HEK293 (cell line): Measurements from ENCODE around the gene CBLIF.
"Not testable (repeated sequence)": the region's sequence is repeated elsewhere in the genome, so short reads cannot be mapped to it uniquely, and the experiment has no call there.

Experiments used
- CTCF ChIA-PET: fragments of 350-600 bp; formaldehyde crosslinking; extraction: SDS; loops from one replicate; lab custom pipeline; 2021; ENCODE audit warnings: antibody characterized with exemption; lab: Yijun Ruan, JAX
- POLR2A ChIA-PET: fragments of 300-600 bp; formaldehyde crosslinking; extraction: SDS; loops from one replicate; lab custom pipeline; 2020; ENCODE audit warnings: antibody characterized with exemption, inconsistent platforms; lab: Yijun Ruan, JAX
- H3K27ac ChIP-seq: fragments of 200-500 bp; sonication (Bioruptor generic); 2 replicates; pipeline ENCODE4 v1.5.1; 2014; ENCODE audit warnings: low read depth, low read length, control low read depth, inconsistent platforms; ENCODE audit errors: extremely low read depth
- H3K36me3 ChIP-seq, 2 experiments: fragments of 200-500 bp in 1 of 2; sonication (Bioruptor generic) in 1 of 2; 1 replicate in 1 of 2; 2 replicates in 1 of 2; pipeline ENCODE4 v1.5.1; 2014 to 2017; ENCODE audit warnings: inconsistent platforms in 2 of 2, low read length in 2 of 2; ENCODE audit not compliant: control insufficient read depth in 2 of 2, insufficient read depth in 1 of 2
- H3K4me1 ChIP-seq: fragments of 200-500 bp; sonication (Bioruptor generic); 2 replicates; pipeline ENCODE4 v1.5.1; 2014; ENCODE audit warnings: mild to moderate bottlenecking, low read length, inconsistent platforms; ENCODE audit not compliant: control insufficient read depth, insufficient read depth
- H3K4me3 ChIP-seq: 2 replicates; pipeline ENCODE4 v1.5.1; 2011; ENCODE audit warnings: low read depth, mild to moderate bottlenecking, control low read depth, low read length, moderate library complexity
- H3K9me3 ChIP-seq: fragments of 200-500 bp; sonication (Bioruptor generic); 2 replicates; pipeline ENCODE4 v1.5.1; 2014; ENCODE audit warnings: low read depth, low read length, inconsistent platforms; ENCODE audit not compliant: control insufficient read depth, insufficient read depth
- KLF10 ChIP-seq: fragments of 450-650 bp; IDR thresholded peaks from 2 replicates; pipeline ENCODE4 v1.5.1; 2018; ENCODE audit warnings: missing biosample characterization, mild to moderate bottlenecking, missing genetic modification characterization
- KLF9 ChIP-seq: fragments of 450-650 bp; formaldehyde crosslinking; IDR thresholded peaks from 2 replicates; pipeline ENCODE4 v1.5.1; 2016; ENCODE audit warnings: missing biosample characterization, missing genetic modification characterization, low read depth
- SALL2 ChIP-seq: fragments of 450-650 bp; formaldehyde crosslinking; IDR thresholded peaks from 2 replicates; pipeline ENCODE4 v1.5.0; 2017; ENCODE audit warnings: missing biosample characterization, mild to moderate bottlenecking, missing genetic modification characterization, borderline replicate concordance
- SCRT2 ChIP-seq: fragments of 450-650 bp; formaldehyde crosslinking; IDR thresholded peaks from 2 replicates; pipeline ENCODE4 v1.5.1; 2016; ENCODE audit warnings: missing biosample characterization, missing genetic modification characterization
- TCF7L2 ChIP-seq: IDR thresholded peaks from 2 replicates; pipeline ENCODE4 v1.6.1; 2011; ENCODE audit warnings: low read depth, mild to moderate bottlenecking, inconsistent platforms, low read length, moderate library complexity, borderline replicate concordance
- ZBTB17 ChIP-seq: fragments of 450-650 bp; formaldehyde crosslinking; IDR thresholded peaks from 2 replicates; pipeline ENCODE4 v1.5.1; 2016; ENCODE audit warnings: missing biosample characterization, missing genetic modification characterization
- ZBTB21 ChIP-seq: fragments of 450-650 bp; formaldehyde crosslinking; IDR thresholded peaks from 2 replicates; pipeline ENCODE4 v1.5.1; 2017; ENCODE audit warnings: missing biosample characterization, missing genetic modification characterization
- ZBTB7A ChIP-seq: fragments of 450-650 bp; formaldehyde crosslinking; IDR thresholded peaks from 2 replicates; pipeline ENCODE4 v1.5.1; 2016; ENCODE audit warnings: low read depth, missing biosample characterization, missing genetic modification characterization
- ZFP41 ChIP-seq: fragments of 450-650 bp; formaldehyde crosslinking; IDR thresholded peaks from 2 replicates; pipeline ENCODE4 v1.5.1; 2016; ENCODE audit warnings: missing biosample characterization, missing genetic modification characterization, borderline replicate concordance
- ZNF146 ChIP-seq: fragments of 450-650 bp; formaldehyde crosslinking; IDR thresholded peaks from 2 replicates; pipeline ENCODE4 v1.5.1; 2016; ENCODE audit warnings: missing biosample characterization, missing genetic modification characterization
- ZNF174 ChIP-seq: fragments of 450-650 bp; formaldehyde crosslinking; IDR thresholded peaks from 2 replicates; pipeline ENCODE4 v1.5.0; 2017; ENCODE audit warnings: missing biosample characterization, mild to moderate bottlenecking, missing genetic modification characterization
- ZNF175 ChIP-seq: fragments of 450-650 bp; formaldehyde crosslinking; IDR thresholded peaks from 2 replicates; pipeline ENCODE4 v1.5.1; 2016; ENCODE audit warnings: missing biosample characterization, missing genetic modification characterization
- ZNF2 ChIP-seq: fragments of 450-650 bp; formaldehyde crosslinking; IDR thresholded peaks from 2 replicates; pipeline ENCODE4 v1.5.1; 2016; ENCODE audit warnings: missing biosample characterization, missing genetic modification characterization
- ZNF37A ChIP-seq: fragments of 450-650 bp; IDR thresholded peaks from 2 replicates; pipeline ENCODE4 v1.5.1; 2018; ENCODE audit warnings: missing biosample characterization, missing genetic modification characterization
- ZNF529 ChIP-seq: fragments of 450-650 bp; formaldehyde crosslinking; IDR thresholded peaks from 2 replicates; pipeline ENCODE4 v1.5.1; 2017; ENCODE audit warnings: missing genetic modification characterization, missing biosample characterization; ENCODE audit not compliant: insufficient replicate concordance
- ZNF548 ChIP-seq: fragments of 450-650 bp; formaldehyde crosslinking; IDR thresholded peaks from 2 replicates; pipeline ENCODE4 v1.5.1; 2016; ENCODE audit warnings: missing biosample characterization, missing genetic modification characterization
- ZNF561 ChIP-seq: fragments of 450-650 bp; IDR thresholded peaks from 2 replicates; pipeline ENCODE4 v1.5.1; 2018; ENCODE audit warnings: missing biosample characterization, missing genetic modification characterization, borderline replicate concordance
- ZNF571 ChIP-seq: fragments of 450-650 bp; formaldehyde crosslinking; IDR thresholded peaks from 2 replicates; pipeline ENCODE4 v1.5.0; 2017; ENCODE audit warnings: missing biosample characterization, missing genetic modification characterization
- ZNF621 ChIP-seq: fragments of 450-650 bp; formaldehyde crosslinking; IDR thresholded peaks from 2 replicates; pipeline ENCODE4 v1.5.1; 2017; ENCODE audit warnings: missing biosample characterization, missing genetic modification characterization
- ZNF658 ChIP-seq: fragments of 450-650 bp; formaldehyde crosslinking; IDR thresholded peaks from 2 replicates; pipeline ENCODE4; 2016; ENCODE audit warnings: missing biosample characterization, missing genetic modification characterization
- ZNF785 ChIP-seq: fragments of 450-650 bp; formaldehyde crosslinking; IDR thresholded peaks from 2 replicates; pipeline ENCODE4 v1.5.1; 2016; ENCODE audit warnings: missing biosample characterization, missing genetic modification characterization
- TF ChIP-seq, protein P1 (sequence below): fragments of 450-650 bp; IDR thresholded peaks from 2 replicates; pipeline ENCODE4 v1.5.1; 2018; ENCODE audit warnings: missing biosample characterization, missing genetic modification characterization
- TF ChIP-seq, protein P2 (sequence below): fragments of 450-650 bp; formaldehyde crosslinking; IDR thresholded peaks from 2 replicates; pipeline ENCODE4; 2016; ENCODE audit warnings: missing biosample characterization, missing genetic modification characterization
- TF ChIP-seq, protein P3 (sequence below): fragments of 450-650 bp; formaldehyde crosslinking; IDR thresholded peaks from 2 replicates; pipeline ENCODE4 v1.5.1; 2016; ENCODE audit warnings: missing biosample characterization, missing genetic modification characterization, low read depth

Gene CBLIF

DNA sequence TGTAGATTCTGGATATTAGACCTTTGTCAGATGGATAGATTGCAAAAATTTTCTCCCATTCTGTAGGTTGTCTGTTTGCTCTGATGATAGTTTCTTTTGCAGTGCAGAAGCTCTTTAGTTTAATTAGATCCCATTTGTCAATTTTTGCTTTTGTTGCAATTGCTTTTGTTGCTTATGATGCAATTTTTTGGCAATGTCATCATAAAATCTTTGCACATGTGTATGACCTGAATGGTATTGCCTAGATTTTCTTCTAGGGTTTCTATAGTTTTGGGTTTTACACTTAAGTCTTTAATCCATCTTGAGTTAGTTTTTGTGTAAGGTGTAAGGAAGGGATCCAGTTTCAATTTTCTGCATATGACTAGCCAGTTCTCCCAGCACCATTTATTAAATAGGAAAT lies 41.9 kb upstream of the CBLIF start:
- H3K9me3 ChIP-seq, H3K4me1 ChIP-seq, POLR2A ChIA-PET, H3K36me3 ChIP-seq, H3K27ac ChIP-seq, H3K4me3 ChIP-seq: not testable (repeated sequence)
- CTCF ChIA-PET = interaction anchor here (1.9 kb wide), 1 partner anchor 32 kb away, joined by 3 read pairs; no protein-coding TSS in a partner anchor

DNA sequence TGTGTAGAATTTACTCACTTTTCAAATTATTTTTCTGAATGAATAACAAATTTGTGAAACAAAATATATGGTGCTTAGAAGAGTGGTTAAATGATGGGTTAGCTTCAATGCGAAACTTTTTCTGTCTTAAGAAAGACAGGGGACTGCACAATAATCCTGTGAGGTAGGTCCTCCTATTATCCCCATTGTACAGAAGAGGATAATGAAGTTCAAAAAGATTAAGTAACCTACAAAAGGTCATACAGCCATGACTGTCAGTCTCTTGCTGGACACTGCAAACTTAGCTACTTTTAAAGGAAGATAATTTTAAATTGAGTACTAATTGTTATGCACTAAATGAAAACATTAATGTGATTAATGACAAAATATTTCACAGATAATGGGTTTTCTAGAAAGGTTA lies 38.3 kb upstream of the CBLIF start:
- no peaks in the 10 kb centered on the region for H3K4me1 ChIP-seq
- no peaks in the 10 kb centered on the region for H3K36me3 ChIP-seq
- POLR2A ChIA-PET = no interaction called here
- no peak overlapping the region for H3K4me3 ChIP-seq
- TF ChIP-seq ZNF785 (tag by site-specific recombination) (no peak), KLF9 (tag by site-specific recombination) (no peak), ZBTB21 (tag by site-specific recombination) (no peak), ZNF621 (tag by site-specific recombination) (no peak), ZNF37A (tag by site-specific recombination) (no peak), ZNF548 (no peak), ZNF146 (tag by site-specific recombination) (no peak), ZBTB7A (tag by site-specific recombination) (no peak), SCRT2 (tag by site-specific recombination) (no peak)
- TF ChIP-seq, protein P1, sequence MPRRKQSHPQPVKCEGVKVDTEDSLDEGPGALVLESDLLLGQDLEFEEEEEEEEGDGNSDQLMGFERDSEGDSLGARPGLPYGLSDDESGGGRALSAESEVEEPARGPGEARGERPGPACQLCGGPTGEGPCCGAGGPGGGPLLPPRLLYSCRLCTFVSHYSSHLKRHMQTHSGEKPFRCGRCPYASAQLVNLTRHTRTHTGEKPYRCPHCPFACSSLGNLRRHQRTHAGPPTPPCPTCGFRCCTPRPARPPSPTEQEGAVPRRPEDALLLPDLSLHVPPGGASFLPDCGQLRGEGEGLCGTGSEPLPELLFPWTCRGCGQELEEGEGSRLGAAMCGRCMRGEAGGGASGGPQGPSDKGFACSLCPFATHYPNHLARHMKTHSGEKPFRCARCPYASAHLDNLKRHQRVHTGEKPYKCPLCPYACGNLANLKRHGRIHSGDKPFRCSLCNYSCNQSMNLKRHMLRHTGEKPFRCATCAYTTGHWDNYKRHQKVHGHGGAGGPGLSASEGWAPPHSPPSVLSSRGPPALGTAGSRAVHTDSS (tag by site-specific recombination) = no peak
- H3K27ac ChIP-seq = no peak overlapping the region
- CTCF ChIA-PET = interaction anchor here (1.4 kb wide), 1 partner anchor 60 kb away, joined by 3 read pairs; no protein-coding TSS in a partner anchor
- H3K9me3 ChIP-seq = no peaks in the 10 kb centered on the region

DNA sequence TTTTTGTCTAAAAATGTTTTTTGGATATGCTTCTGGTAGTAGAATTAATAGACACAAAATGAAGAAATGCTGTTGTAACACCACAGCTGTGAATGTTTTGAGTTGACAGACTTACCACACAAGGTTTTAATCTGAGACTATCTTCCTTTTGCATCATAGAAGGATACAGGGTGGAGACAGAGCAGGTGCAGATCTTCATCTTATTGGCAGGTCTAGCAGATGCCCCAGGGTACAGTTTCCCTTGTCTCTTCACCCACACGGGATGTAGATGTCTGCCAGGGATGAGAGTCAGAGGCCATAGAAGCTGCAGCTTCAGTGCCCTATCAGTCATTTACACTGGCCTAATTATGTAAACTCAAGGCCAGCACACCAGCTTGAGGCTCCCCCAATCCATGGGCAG lies 34.3 kb upstream of the CBLIF start:
- ChIA-PET CTCF (no interaction called here), POLR2A (no interaction called here)
- Histone ChIP-seq H3K27ac (no peak overlapping the region), H3K36me3 (no peaks in the 10 kb centered on the region), H3K4me3 (no peak overlapping the region), H3K9me3 (no peaks in the 10 kb centered on the region), H3K4me1 (no peaks in the 10 kb centered on the region)
- TF ChIP-seq SALL2 (no peak), ZFP41 (no peak), ZNF2 (tag by site-specific recombination) (no peak), TCF7L2 (no peak), KLF10 (no peak), ZBTB17 (tag by site-specific recombination) (no peak), ZNF571 (no peak), ZNF785 (tag by site-specific recombination) (no peak), ZNF529 (no peak), ZNF174 (tag by site-specific recombination) (no peak), ZNF658 (tag by site-specific recombination) (no peak), ZNF175 (tag by site-specific recombination) (no peak), ZNF561 (tag by site-specific recombination) (no peak)
- TF ChIP-seq, protein P2, sequence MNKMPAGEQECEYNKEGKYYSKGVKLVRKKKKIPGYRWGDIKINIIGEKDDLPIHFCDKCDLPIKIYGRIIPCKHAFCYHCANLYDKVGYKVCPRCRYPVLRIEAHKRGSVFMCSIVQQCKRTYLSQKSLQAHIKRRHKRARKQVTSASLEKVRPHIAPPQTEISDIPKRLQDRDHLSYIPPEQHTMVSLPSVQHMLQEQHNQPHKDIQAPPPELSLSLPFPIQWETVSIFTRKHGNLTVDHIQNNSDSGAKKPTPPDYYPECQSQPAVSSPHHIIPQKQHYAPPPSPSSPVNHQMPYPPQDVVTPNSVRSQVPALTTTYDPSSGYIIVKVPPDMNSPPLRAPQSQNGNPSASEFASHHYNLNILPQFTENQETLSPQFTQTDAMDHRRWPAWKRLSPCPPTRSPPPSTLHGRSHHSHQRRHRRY = no peak
- TF ChIP-seq, protein P3, sequence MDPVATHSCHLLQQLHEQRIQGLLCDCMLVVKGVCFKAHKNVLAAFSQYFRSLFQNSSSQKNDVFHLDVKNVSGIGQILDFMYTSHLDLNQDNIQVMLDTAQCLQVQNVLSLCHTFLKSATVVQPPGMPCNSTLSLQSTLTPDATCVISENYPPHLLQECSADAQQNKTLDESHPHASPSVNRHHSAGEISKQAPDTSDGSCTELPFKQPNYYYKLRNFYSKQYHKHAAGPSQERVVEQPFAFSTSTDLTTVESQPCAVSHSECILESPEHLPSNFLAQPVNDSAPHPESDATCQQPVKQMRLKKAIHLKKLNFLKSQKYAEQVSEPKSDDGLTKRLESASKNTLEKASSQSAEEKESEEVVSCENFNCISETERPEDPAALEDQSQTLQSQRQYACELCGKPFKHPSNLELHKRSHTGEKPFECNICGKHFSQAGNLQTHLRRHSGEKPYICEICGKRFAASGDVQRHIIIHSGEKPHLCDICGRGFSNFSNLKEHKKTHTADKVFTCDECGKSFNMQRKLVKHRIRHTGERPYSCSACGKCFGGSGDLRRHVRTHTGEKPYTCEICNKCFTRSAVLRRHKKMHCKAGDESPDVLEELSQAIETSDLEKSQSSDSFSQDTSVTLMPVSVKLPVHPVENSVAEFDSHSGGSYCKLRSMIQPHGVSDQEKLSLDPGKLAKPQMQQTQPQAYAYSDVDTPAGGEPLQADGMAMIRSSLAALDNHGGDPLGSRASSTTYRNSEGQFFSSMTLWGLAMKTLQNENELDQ (tag by site-specific recombination) = no peak
